ENCODE measurements around the gene GRIN2C.
A peak's percentile ranks its signal among the peaks of the same experiment; 100 is the strongest.

GRIN2C gene

DNA sequence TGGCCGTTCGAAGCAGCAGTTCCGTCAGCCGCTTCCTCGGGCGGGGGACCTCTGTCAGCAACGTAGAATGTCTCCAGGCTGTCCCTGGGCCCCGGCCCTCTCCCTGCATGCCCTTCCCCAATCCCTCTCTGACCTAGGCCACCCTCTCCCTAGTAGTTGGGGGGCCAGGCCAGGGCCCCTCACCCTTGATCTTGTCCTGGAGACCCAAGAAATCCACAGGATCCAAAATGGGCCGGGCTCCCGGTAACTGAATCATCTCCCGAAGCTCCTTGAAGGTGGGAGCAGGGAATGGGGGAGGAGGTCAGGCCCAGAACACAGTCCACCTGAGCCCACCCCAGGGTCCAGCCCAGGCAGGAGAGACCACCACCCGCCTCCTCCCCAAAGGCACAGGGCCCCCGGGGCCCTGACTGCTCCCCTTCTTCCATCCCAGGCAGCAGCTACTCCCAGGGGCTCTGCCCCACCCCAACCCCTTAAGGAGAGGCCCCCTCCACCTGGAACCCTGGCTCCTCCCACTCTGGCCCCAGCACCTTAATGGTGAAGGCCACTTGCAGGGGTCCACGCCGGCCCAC is 4.7 kb upstream of the GRIN2C start:
- DNase-seq (ENCODE audit: low spot score), result no peak

DNA sequence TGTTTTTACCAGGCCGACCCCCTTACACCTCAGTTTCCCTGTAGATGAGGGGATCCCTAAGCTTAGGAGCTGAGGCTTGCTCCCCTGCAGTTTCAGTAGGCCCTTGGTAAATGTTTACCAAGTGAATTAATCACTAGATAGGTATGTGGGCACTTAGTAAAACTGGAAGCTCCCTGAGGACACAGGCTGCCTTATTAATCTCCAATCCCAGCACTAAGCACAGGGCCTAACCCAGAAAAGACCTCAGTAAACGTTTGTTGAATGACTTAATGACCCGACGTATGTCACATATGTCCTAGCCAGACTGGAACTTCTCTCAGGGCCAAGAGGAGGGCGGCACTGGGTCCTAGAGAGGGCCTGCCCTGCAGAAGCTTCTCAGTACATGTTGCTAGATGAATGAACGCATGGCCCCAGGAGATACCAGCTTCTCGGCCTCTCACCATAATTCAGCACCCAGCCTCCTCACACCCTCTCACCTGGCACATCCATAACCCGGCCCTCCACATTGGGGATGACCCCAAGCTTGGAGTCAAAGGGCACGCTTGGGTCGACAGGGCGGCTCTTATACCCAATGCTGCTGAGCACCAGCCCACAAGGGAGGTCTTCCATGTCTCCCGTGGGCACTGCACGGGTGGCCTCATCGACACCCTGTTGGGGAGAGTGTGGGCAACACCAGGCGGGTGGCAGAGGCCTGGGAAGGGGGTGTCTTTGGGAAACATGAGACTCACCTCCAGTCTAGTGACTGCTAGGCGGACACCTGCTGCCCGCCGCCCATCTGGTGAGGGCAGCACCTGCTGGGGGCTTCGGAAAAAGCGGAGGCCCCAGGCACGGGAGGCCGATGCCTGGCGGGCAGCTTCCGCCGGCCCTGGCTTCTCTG is 4.0 kb upstream of the GRIN2C start:
- DNase-seq (ENCODE audit: low spot score), result no peak

DNA sequence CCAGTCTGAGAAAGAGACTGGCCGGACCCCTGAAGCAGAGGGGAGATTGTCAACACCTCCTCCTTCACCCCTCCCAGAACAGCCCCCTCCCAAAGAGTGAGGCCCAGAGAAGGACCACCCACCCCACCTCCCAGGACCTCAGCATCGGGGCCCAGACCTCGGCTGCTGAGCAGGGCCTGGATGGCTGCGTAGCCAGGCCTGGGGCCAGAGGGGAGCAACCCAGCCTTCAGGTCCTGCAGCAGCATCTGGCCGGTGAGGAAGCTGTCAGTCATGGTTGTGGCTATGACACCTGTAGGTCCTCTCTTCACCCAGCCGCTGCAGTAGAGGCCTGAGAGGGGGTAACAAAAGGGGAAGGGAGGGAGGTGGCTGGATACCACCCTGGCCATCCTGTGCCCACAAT is 3.2 kb upstream of the GRIN2C start:
- DNase-seq (ENCODE audit: low spot score), result no peak

DNA sequence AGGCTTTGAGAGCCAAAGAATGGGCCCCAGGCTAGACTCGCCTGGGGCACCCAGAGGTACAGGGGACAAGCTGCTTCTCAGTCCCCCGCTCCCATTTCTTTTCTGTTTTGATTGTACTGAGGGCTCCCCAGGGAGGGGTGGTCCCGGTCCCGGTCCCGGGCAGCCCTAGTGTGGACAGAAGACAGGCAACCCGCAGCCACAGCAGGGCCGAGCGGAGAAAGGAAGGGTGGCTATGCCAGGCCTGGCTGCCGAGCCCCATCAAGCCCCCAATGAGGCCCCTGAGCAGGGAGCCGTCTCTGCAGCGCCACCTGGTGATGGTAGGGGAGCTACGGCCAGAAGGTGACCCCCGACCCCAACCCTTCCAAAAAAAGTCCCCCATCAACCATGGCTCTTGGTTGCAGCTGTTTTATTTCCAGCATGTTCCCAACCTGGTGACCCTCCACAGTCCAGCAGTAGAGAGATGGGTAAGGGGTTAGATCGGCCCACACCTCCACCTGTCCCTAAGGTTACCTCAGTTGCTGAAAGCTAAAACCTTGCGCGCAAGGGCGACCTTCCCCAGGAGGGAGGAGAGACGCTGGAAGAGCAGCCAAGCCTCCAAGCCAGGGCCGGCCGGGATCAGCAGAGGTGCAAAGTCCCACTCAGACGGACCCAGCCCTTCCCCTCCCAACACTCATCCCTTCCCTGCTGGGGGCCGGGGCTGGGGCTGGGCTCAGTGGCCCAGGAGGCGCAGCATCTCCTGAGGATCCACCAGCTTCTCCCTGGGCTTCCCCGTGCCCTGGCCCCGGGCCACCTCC is 2.6 kb upstream of the GRIN2C start:
- peak; percentile 72 for DNase-seq (ENCODE audit: low spot score)

DNA sequence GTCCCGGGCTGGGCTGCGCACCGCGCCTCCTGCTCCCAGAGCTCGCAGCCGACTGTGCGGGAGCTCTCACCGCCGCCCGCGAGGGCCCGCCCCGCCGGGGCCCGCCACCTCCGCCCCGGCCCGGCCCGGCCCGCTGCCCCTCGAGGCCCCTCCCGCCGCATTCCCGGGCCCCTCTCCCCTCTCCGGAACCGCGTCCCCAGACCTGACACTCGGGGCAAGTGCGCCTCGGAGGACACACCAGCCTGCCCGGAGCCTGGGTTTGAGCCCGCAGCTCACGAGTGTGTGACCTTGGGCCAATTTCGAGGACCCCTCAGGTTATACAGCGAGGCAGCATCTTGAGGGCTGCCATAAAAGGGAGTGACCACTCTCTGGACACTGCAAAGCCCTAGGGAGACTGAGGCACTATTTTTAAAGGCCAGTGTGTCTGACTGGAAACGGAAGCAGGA is 2.0 kb upstream of the GRIN2C start:
- DNase-seq (ENCODE audit: low spot score), result no peak

DNA sequence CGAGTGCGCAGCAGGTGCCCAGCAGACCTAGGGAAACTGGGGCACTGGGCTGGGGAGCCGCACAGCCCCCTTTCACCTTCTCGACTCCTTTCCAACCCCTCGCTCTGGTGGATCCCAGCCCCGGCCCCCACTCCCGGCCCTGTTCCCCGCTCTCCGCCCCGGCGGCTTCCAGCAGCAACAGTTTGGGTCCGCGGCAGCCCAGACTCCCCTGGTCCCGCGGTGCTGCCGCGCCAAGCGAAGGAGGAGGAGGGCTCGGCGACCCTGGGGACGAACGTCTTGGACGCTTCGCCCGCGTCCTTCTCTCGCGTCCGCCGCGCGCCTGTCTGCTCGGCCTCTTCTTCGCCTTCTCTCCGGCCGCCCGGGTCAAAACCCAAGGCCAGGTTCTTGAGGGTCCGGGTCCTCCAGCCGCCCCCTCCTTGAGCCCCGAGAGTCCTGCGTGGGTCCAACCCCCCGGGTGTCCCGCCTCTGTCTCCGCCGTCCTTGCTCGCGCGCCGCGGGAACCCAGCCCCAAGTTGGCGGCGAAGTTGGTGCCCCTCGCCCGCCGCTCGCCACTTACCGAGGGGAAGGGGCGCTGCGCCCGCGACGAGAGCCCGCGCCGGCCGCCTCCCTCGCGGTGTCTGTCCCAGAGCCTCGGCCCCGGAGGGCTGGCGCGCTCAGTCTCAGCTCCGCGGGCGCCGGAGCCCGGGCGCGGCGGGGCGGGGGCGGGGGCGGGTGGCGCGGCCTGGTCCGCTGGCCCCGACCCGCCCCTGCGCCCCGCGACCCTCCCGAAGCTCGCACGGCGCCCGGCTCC is 1.4 kb upstream of the GRIN2C start:
- DNase-seq (ENCODE audit: low spot score), result no peak

DNA sequence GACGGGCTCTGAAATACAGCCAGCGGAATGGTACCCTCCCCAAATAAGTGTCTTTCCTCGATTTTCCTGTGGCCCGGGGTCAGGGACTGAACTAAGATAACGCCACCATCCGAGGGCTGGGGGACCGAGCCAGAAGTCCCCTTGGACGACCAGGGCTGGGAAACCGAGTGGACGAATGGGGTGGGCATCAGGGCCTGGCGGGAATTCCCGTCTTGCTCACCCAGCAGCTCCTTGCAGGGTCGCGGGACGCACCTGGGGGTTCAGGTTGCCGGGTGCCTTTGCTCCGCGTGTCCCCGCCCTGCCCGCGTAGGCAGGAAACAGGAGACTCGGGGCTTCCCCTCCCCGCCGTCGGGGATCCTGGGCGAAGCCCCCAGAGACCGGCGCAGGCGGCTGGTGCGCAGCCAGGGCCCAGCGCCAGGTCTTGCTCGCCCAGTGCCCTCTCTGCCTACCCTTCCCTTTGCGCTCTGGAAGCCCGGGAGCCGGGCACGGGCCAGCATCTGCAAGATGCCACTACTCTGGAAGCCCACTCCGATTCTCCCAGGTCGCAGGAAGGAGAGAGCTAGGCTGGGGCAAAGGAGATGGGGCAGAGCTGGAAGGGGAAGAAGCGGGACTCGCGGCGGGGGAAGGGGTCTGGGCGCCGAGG is 665 bp upstream of the GRIN2C start:
- DNase-seq (ENCODE audit: low spot score), result no peak

DNA sequence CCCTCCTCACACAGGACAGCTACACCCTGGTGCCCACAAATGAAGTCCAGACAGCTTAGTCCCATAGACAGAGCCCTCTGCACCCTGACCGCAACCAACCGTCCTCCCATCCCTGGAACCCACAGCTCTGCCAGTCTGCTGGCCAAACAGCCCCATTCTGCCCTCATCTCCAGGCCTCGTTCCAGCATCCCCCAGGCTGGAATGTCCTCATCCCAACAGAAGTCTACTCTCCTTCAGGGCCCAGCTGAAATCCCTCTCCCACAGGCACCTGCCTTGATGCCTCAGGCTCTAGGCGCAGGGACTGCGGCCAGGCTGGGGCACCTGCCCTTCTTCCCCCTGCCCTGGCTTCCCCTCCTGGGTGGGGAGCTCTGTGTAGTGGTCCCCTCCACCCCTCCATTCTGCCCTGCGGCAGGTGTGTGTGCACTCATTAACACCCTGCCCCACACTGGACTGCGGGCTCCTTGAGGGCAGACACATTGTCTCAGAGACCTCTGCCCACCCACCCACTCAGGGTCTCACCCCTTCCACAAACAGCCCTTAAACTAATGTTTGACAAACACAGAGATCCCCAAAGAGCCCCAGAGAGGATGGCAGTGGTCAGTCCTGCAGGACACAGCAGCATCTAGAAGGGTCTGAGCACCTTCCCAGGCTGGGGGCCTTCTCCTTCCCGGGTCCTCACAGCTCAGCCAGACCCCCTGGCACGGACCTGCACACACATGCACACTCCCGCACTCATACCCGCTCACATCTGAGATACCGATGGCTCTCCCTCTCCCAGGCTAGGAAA is 820 bp downstream of the GRIN2C start:
- no peak for DNase-seq (ENCODE audit: low spot score)

DNA sequence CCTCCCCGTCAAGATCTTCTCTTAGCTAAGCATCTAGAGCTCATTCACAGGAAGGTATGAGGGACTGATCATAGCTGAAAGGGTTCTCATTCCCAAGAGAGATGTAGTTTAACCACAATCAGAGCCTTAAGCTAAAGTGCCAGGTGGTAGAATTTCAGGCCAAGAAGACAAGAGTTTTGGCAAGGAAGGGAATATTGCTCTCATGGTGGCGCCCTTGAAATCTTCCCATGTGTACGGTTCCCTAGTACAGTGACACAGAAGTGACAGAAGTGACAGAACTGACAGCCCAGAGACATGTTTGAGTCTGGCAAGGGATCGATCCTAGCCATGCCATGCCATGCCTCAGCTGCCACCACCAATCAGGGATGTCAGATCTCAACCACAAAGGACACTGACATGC is 2.5 kb downstream of the GRIN2C start:
- no peak for DNase-seq (ENCODE audit: low spot score)

DNA sequence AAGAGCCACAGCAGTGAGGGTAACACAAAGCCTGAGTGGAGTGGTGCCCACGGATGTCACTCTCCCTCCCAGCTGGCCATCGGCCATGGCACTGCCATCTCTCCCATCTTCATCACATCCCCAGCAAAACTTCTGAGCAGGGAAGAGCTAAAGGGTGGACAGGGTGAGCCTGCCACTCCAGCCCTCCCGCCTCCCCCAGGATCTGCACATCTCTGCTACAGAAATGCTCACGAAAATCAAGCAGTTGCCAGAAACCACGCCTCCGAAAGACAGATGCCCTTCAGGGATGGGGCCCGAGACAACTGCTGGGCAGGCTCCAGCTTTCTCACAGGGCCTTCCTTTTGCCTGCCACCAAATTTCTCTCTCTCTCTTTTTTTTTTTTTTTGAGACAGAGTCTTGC is 3.6 kb downstream of the GRIN2C start:
- DNase-seq (ENCODE audit: low spot score), result no peak

DNA sequence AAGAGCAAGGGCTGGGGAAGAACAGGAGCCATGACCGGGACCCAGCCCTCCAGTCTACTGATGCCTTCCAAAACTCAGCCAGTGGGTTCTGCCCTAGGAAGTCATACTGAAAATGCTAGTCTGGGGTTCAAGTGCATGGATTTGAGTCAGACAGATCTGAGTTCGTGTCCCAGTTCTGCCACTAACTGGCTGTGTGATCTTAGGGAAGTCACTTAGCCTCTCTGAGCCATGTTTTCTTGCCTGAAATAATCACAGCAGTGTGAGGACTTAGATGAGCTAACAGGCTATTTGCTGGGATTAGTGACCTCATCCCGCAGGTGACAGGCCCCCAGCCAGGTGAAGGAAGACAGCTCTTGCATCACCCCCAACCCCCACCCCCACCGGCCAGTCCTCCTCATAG is 4.4 kb downstream of the GRIN2C start:
- DNase-seq (ENCODE audit: low spot score), result no peak

DNA sequence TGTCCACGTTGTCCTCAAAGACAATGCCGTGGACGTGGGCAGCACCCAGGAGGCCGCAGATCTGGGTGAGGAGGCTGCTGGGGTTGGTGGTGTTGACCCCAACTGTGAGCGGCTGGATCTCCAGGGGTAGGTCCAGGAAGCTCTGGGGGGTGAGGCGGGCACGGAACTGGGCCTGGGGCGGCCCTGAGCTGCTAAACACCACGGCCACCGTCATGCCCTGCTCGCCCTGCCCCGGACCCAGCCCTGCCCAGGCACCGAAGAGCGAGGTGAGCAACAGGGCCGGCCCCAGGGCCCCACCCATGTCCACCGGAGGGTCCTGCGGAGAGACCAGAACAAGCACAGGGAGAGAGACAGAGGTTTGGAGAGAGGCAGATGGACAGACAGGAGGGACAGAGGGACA is 4.9 kb downstream of the GRIN2C start:
- no peak for DNase-seq (ENCODE audit: low spot score)

DNA sequence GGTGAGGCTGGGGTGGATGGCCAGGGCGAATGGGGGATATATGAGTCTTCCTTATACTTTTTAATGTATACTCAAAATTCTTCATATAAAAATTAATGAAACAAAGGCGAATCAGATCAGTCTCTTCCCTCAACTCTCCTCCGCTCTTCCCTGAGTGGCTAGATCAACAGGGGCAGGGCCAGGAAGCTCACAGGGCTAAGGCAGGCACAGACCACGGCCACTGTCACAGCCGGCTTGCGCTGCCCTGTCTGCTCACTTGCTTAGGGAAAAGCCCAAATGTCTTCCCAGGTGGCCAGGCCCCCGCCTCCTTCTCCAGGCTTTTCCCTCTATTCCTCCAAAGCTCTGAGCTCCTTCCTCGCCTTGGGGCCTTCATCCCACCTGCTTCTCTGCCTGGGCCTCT is 6.0 kb downstream of the GRIN2C start:
- DNase-seq (ENCODE audit: low spot score), result no peak

DNA sequence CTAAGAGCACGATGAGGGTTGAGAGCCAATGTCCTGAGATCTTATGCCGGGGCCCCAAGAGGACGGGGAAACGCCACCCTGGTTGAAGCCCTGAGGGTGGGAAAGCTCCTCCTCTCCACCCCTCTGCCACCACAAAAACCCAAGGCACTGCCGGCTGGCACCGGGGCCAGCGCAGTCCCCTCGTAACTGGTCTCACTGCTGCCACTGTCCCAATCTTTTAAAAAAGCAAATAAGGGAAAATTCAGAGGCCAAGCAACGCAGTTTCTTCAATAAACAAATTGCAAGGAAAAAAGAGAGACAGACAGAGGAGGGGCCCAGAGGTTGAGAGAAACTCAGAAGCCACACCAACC is 6.7 kb downstream of the GRIN2C start:
- DNase-seq (ENCODE audit: low spot score), result no peak

DNA sequence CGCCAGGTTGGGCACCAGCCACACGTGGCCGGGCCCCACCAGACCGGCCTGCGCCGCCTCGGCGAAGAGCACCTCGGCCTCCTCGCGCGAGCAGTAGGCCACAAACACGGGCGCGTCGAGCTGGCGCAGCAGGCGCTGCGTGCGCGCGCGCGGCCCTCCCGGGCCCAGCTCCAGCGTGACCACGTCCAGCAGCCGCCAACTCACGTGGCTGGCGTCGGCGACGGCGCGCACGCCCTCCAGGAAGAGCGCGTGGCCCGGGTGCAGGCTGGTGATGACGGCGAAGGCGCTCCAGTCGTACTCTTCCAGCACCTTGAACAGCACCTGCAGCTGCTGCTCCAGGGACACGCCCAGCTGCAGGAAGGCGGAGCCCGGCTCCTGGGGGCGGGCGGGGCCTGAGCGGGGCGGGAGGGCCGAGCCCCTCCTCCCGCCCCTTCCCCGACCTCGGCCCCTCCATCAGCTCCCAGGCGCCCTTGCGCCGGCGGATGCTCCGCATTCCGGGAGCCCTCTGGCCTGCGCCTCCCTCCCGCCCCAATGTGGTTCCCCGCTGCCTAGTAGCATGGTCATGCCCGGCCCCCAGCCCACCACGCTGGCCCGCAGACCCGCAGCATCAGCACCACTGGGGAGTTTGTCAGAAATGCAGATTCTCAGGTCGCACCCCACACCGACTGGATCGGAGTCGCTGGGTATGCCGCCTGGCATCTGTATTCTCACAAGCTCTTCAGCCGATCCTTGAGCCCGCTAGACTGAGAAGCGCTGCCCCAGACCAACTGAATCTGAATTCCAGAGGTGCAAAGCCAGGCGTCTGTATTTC is 7.2 kb downstream of the GRIN2C start:
- no peak for DNase-seq (ENCODE audit: low spot score)

DNA sequence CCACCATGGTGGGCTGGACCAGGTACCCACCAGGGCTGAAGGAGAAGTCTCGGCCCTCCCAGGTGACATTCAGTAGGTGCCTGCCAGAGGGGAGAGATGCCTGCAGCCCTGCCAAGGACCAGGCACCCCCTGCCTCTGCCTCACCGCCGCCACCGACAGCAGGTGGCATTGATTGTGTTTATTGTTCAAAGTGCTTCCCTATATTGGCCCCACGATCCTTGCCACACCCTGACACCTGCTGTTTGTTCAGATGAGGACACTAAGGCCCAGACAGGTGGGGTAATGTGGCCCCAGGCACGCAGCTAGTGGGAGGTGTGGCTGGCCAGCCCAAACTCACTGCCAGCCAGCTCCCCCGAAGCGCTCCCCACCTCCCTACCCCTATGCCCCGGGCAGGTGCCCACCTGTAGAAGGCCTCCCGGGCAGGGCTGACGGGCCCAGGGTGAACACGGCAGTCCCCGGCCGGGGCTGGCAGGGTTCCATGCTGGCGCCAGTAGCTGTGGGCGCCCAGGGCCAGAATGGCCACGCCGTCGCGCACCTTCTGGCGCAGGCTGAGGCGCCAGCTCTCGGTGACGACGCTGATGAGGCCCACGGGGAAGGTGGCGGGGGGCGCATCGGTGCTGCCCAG is 8.0 kb downstream of the GRIN2C start:
- DNase-seq (ENCODE audit: low spot score), result no peak

DNA sequence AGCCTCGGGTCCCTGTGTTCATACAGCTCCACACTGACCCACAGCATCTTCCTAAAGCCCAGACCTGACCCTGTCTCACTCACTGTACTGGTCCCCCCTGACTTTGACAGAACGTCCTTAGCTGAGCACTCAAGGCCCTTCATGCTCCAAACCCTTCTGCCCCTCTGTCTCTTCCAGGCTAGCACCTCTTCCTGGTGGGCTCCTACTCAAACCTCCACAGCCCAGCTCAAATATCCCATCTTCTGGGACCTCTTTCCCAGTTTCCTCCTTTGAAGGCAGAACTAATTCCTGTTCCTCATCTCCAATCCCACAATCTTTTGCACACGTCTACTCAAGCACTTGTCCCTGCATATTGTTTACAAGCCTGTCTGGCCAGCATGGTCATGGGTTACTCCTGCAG is 8.8 kb downstream of the GRIN2C start:
- DNase-seq (ENCODE audit: low spot score), result no peak

DNA sequence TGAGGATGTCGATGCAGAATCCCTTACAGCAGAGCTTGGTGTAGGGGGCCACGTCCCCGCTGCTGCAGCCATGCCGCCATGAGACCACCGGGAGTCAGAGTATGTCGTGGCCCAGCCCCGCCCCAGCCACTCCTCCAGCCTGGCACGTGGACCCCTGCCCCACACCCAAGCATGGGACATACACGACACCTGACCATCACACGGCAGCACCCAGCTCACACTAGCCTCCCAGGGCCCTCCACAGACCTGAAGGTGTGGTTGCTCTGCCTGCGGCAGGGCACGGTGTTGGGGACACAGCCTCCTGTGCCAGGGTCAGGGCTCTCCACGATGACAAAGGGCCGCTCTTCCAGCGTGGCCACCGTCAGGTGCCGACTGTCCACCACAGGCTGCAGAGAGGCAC is 9.4 kb downstream of the GRIN2C start:
- no peak for DNase-seq (ENCODE audit: low spot score)

DNA sequence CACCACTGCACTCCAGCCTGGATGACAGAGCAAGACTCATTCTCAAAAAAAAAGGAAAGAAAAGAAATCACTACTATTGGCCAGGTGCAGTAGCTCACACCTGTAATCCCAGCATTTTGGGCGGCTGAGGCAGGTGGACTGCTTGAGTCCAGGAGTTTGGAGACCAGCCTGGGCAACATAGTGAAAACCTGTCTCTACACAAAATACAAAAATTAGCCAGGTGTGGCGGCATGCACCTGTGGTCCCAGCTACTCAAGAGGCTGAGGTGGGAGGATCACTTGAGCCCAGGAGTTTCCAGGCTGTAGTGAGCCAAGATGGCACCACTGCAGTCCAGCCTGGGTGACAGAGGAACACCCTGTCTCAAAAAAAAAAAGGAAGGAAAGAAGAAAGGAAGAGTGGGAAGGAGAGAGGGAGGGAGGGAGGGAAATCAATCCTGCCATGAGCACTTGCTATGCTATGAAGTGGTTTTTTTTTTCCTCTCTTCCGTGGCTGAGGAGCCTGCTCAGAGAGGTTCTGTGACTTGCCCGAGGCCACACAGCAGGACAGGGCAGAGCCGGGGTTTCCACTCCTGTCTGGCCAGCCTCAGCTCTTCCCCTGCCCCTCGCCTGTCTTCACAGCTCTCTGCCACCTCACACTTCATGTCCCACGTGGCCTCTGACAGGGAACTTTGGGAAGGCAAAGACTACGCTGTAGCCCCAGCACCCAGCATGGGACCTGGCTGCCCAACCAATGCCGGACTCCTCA is 10.9 kb downstream of the GRIN2C start:
- DNase-seq (ENCODE audit: low spot score), result no peak

Measured in hepatic stellate cell (primary cell).